H1 (cell line): ENCODE measurements around the gene RXFP4. TPM values are rescaled to one million over a fixed set of nuclear protein-coding genes. Genes with fewer than 3 reads are reported as not detected.

ENCODE experiments used
- GTF2F1 ChIP-seq: IDR thresholded peaks from 2 replicates; pipeline ENCODE4 v1.6.1; 2012; ENCODE audit warnings: low read depth, low read length, improper control_type of control experiment, borderline replicate concordance
- HDAC6 ChIP-seq: IDR thresholded peaks from one replicate; pipeline ENCODE4 v1.7.1; 2012; ENCODE audit warnings: low read depth, mild to moderate bottlenecking, inconsistent platforms, low read length, moderate library complexity
- NRF1 ChIP-seq: IDR thresholded peaks from 2 replicates; pipeline ENCODE4 v1.6.1; 2011; ENCODE audit warnings: mild to moderate bottlenecking, low read depth, low read length, improper control_type of control experiment
- TBP ChIP-seq: IDR thresholded peaks from 2 replicates; pipeline ENCODE4 v1.6.1; 2011; ENCODE audit warnings: low read depth, low read length, improper control_type of control experiment
- microRNA-seq, 2 experiments: library from miRNA; unstranded; fragments of <30 nt; microRNA quantifications; one replicate each; pipeline versions ENCODE4 to v1.2.0, GENCODE V29; 2016 to 2020; ENCODE audit warnings: borderline microRNAs expressed in 2 of 2, borderline number of aligned reads in 2 of 2, borderline replicate concordance in 1 of 2
- polyA plus RNA-seq, 7 experiments: library from polyadenylated mRNA; depleted of rRNA in 3 of 7; stranded (reverse) in 5 of 7; unstranded in 2 of 7; fragments of >200 nt in 5 of 7; fragments of 200-250 nt in 2 of 7; gene quantifications; 1 replicate in 5 of 7; 2 replicates in 1 of 7; 4 replicates in 1 of 7; pipeline versions ENCODE4 v1.2.1 to v1.2.3, GENCODE V29; 2011 to 2013; ENCODE audit warnings: missing spikeins in 2 of 7, mixed read lengths in 2 of 7
- small RNA-seq: library from polyadenylated mRNA; stranded (forward); fragments of <200 nt; extraction: miRNeasy Mini kit (QIAGEN cat#:217004); gene quantifications from one replicate; pipeline ENCODE3, GENCODE V24; 2013; ENCODE audit not compliant: insufficient read depth
- total RNA-seq: library from RNA; stranded (reverse); fragmentation: NEBNext Ultra II Directional; extraction: Animal tissue kit (Norgen Biotek cat#: 25700); gene quantifications from 2 replicates; pipeline ENCODE4 v1.2.1, GENCODE V29; 2021
- TF ChIP-seq, protein P1 (sequence below), 3 experiments: IDR thresholded peaks; 1 replicate in 2 of 3; 2 replicates in 1 of 3; pipeline versions ENCODE4 v1.5.1 to v1.6.1; 2011; ENCODE audit warnings: low read length in 3 of 3, mild to moderate bottlenecking in 3 of 3, inconsistent platforms in 2 of 3, low read depth in 1 of 3, moderate library complexity in 1 of 3; ENCODE audit not compliant: insufficient read depth in 1 of 3; ENCODE audit errors: control extremely low read depth in 1 of 3

The RXFP4 gene
- total and polyA plus RNA-seq, 2 of the 8 experiments (the other 6 are each of a cell fraction or from before 2014, with no cell fraction given): not detected

- TF ChIP-seq HDAC6 (no peak), TBP (no peak), NRF1 (no peak), GTF2F1 (no peak)
- TF ChIP-seq, protein P1, sequence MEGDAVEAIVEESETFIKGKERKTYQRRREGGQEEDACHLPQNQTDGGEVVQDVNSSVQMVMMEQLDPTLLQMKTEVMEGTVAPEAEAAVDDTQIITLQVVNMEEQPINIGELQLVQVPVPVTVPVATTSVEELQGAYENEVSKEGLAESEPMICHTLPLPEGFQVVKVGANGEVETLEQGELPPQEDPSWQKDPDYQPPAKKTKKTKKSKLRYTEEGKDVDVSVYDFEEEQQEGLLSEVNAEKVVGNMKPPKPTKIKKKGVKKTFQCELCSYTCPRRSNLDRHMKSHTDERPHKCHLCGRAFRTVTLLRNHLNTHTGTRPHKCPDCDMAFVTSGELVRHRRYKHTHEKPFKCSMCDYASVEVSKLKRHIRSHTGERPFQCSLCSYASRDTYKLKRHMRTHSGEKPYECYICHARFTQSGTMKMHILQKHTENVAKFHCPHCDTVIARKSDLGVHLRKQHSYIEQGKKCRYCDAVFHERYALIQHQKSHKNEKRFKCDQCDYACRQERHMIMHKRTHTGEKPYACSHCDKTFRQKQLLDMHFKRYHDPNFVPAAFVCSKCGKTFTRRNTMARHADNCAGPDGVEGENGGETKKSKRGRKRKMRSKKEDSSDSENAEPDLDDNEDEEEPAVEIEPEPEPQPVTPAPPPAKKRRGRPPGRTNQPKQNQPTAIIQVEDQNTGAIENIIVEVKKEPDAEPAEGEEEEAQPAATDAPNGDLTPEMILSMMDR (IDR thresholded peaks at IDR 0.05; ENCODE audit: control extremely low read depth in 1 of 3, insufficient read depth in 1 of 3, low read depth in 1 of 3, low read length in 3 of 3): no peak
These were observed 48.7 kb downstream of the RXFP4 start (continued) for GRCh38 chr1:155990005-155990739.

Small RNA genes lying within 50 kb of the gene (microRNA-seq; reads per million reads assigned to microRNA genes)
- 0 reads per million in 2 experiments for gene MIR6738

Small RNA genes lying within 50 kb of the gene (small RNA-seq; reads per million reads assigned to genes)
- 0.69 reads per million for gene MIR6738
- gene RF00015: not detected
- gene SCARNA4: not detected
- 22.8 reads per million, percentile 93 among the genes with 10 or more reads in this experiment for gene SNORA80E

Other genes starting within 250 kb of the RXFP4 start
- 52.1 and 52.9 TPM in 2 replicates for gene GON4L, start 84.4 kb upstream of the RXFP4 start, total RNA-seq
- 25.7 and 26.2 TPM in 2 replicates for gene GON4L, start 84.4 kb upstream of the RXFP4 start, polyA plus RNA-seq (2011; rRNA removed)
- 9.6 and 9.7 TPM in 2 replicates for gene SYT11, start 82.1 kb upstream of the RXFP4 start, total RNA-seq
- 6.1 and 7.2 TPM in 2 replicates for gene SYT11, start 82.1 kb upstream of the RXFP4 start, polyA plus RNA-seq (2011; rRNA removed)
- 25.3 TPM in 2 replicates for gene RIT1, start 30.3 kb upstream of the RXFP4 start, total RNA-seq
- 19.7 and 26.8 TPM in 2 replicates for gene RIT1, start 30.3 kb upstream of the RXFP4 start, polyA plus RNA-seq (2011; rRNA removed)
- 53.4 and 56.6 TPM in 2 replicates for gene KHDC4, start 7.2 kb upstream of the RXFP4 start, total RNA-seq
- 59.9 and 81.1 TPM in 2 replicates for gene KHDC4, start 7.2 kb upstream of the RXFP4 start, polyA plus RNA-seq (2011; rRNA removed)
- 68.3 and 80.5 TPM in 2 replicates for gene ARHGEF2, start 36.9 kb downstream of the RXFP4 start, total RNA-seq
- 42.7 and 55.0 TPM in 2 replicates for gene ARHGEF2, start 36.9 kb downstream of the RXFP4 start, polyA plus RNA-seq (2011; rRNA removed)
- 190 and 196 TPM in 2 replicates for gene SSR2, start 79.3 kb downstream of the RXFP4 start, total RNA-seq
- 411 and 648 TPM in 2 replicates for gene SSR2, start 79.3 kb downstream of the RXFP4 start, polyA plus RNA-seq (2011; rRNA removed)
- gene UBQLN4, start 112.2 kb downstream of the RXFP4 start, total RNA-seq: 37.7 and 39.8 TPM in 2 replicates
- gene UBQLN4, start 112.2 kb downstream of the RXFP4 start, polyA plus RNA-seq (2011; rRNA removed): 47.8 and 52.0 TPM in 2 replicates
- gene LAMTOR2, start 113.1 kb downstream of the RXFP4 start, total RNA-seq: 50.5 and 54.7 TPM in 2 replicates
- gene LAMTOR2, start 113.1 kb downstream of the RXFP4 start, polyA plus RNA-seq (2011; rRNA removed): 122 and 131 TPM in 2 replicates
- gene RAB25, start 119.5 kb downstream of the RXFP4 start, total RNA-seq: 34.8 and 38.5 TPM in 2 replicates
- gene RAB25, start 119.5 kb downstream of the RXFP4 start, polyA plus RNA-seq (2011; rRNA removed): 98.2 and 117 TPM in 2 replicates
- 52.4 and 54.7 TPM in 2 replicates for gene MEX3A, start 140.8 kb downstream of the RXFP4 start, total RNA-seq
- 34.1 and 43.5 TPM in 2 replicates for gene MEX3A, start 140.8 kb downstream of the RXFP4 start, polyA plus RNA-seq (2011; rRNA removed)
- 46.8 and 48.0 TPM in 2 replicates for gene LMNA, start 173.1 kb downstream of the RXFP4 start, total RNA-seq
- 25.8 and 38.3 TPM in 2 replicates for gene LMNA, start 173.1 kb downstream of the RXFP4 start, polyA plus RNA-seq (2011; rRNA removed)
- gene SEMA4A, start 211.9 kb downstream of the RXFP4 start, total RNA-seq: 5.9 and 7.3 TPM in 2 replicates
- gene SEMA4A, start 211.9 kb downstream of the RXFP4 start, polyA plus RNA-seq (2011; rRNA removed): 10.6 and 12.0 TPM in 2 replicates